NB4 (cell line): Measurements from ENCODE around the gene RRAGB.

Experiments used
- CTCF ChIP-seq: IDR thresholded peaks from one replicate; pipeline ENCODE4 v1.5.1; 2012; ENCODE audit warnings: low read depth, low read length
- MAX ChIP-seq: IDR thresholded peaks from 2 replicates; pipeline ENCODE4 v1.6.1; 2011; ENCODE audit warnings: low read depth, low read length
- MYC ChIP-seq: IDR thresholded peaks from 2 replicates; pipeline ENCODE4 v1.6.1; 2011; ENCODE audit warnings: low read depth, low read length
- POLR2A ChIP-seq: IDR thresholded peaks from 2 replicates; pipeline ENCODE4 v1.6.1; 2011; ENCODE audit warnings: mild to moderate bottlenecking; ENCODE audit not compliant: insufficient read length; ENCODE audit errors: extremely low read depth

GRCh38 chrX:55713631-55714030 is 3.9 kb upstream of the RRAGB start:
- TF ChIP-seq CTCF (no peak), MAX (no peak), MYC (no peak), POLR2A (no peak)
